Dedifferentiated amniotic fluid mesenchymal stem cell (primary cell): ENCODE data around the gene C3orf52.

Source experiments
- DNase-seq: peaks from one replicate; pipeline ENCODE4 v3.0.0-alpha.2; 2016; ENCODE audit errors: extremely low spot score

C3orf52 gene

DNA sequence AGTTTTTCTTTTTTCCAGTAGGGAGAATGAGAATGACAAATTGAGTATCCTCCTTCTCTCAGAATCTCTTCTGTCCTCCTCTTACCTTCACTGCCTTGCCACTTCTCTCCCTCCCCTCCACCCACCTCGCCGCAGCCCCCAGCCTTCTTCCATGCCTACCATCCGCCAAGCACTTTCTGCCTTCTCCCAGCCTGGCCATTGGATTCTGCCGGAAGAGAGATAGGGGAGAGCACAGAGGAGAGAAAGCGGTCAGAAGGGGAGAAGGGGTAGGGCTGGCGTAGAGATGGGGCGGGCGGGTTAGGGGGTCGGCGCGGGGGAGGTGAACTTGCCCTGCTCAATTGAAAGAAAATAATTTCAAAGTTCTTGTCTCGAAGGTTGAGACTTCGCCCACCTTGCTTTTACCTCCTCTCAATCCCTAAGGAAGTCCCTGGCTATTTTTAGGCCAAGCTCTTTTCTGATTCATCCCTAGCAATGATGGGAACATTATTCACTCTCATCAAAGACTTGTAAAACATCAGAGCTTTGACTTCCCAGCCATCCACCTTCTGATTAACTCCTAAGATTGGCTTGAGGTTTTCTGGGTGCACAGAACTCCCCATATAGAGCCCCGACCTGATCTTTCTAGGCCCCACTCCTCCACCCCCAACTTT, 811 bp downstream of the C3orf52 start:
- no peak for DNase-seq

GRCh38 chr3:112087746-112088145, 1.6 kb downstream of the C3orf52 start:
- no peak for DNase-seq

GRCh38 chr3:112088944-112089343, 2.8 kb downstream of the C3orf52 start:
- no peak for DNase-seq

- DNase-seq, result no peak
Observed at GRCh38 chr3:112089956-112090886, 4.0 kb downstream of the C3orf52 start.

DNA sequence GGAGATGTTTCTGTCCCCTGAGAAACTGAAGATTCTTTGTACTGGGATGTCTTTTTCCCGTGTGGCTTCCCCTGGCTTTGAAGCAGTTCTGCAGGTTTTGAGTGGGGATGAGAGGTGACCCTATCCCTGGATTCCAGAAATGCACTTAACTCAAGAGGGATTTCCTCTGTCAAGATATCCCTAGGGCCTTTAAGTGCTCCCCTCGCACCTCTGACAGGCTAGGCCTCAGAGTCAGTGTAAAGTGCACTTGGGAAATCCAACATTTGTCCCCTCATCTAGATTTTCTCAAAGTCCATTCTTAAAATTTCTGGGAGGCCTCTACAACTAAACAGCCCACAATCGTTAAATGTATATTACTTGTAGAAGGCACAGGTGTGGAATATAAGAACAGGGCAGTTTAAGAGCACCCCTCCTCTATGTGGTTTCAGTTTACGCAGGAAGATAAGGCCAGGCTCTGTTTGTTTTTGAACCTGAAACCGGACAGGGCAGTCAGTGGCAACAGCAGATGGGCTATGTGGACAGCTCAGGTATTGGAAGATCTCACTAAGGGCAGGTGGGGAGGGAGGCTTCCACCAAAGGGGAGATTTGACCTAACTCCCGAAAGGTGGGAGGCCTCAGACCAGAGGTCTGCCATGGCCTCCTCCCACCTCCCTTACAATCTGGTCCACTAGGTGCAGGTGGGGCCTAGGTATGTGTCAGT, 4.8 kb downstream of the C3orf52 start:
- no peak for DNase-seq

DNA sequence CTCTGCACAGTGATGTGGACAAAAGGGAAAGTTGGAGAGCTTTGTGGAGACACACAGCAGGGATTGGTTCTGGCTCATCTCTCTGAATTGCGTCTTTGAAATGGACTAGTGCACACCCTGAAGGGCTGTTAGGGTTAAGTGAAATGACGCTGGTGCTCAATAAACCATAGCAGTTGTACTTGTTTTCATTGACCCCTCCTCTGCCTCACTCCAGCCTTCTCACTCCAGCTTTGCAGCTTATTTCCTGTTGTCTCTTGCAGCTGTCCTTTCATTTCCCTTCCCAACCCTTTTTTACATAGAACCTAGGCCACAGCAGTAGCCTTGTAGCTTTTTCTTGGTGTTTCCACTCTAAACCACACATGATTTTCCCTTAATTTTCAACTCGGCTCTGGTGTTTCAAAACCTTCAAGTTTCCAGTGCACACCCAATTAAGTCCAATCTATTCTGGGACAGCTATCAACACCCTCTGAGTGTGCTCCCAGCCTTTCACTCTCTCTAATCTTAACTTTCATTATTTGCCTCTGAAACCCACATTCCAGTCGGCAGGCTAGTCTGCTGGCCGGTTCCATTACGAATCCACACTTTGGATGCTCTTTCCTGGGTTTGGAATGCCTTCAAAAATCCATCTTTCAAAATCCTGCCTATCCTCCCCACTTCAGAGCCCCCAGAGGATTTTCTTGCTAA, 6.4 kb downstream of the C3orf52 start:
- DNase-seq, result no peak

- no peak for DNase-seq
Observed at GRCh38 chr3:112093180-112093522, 7.0 kb downstream of the C3orf52 start.

GRCh38 chr3:112095731-112096130, 9.5 kb downstream of the C3orf52 start:
- no peak for DNase-seq

DNA sequence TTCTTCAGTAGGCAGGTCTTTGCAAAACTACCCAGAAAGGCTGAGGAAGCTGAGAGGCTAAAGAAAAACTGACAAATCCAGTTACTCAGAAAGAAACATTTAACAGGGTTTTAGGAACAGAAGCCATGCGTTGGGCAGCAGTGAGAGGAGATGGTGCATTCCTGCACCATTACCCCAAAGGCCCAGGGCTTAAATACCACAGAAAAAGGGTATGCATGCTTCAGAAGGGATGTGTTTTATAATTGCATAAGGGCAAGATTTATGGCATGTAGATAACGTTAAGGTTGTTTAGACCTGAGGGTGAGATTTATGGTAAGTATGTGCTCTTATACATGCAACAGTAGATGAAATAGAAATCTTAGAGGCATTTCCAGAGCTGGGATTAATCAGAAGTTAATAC, 10.0 kb downstream of the C3orf52 start:
- DNase-seq, result no peak

DNA sequence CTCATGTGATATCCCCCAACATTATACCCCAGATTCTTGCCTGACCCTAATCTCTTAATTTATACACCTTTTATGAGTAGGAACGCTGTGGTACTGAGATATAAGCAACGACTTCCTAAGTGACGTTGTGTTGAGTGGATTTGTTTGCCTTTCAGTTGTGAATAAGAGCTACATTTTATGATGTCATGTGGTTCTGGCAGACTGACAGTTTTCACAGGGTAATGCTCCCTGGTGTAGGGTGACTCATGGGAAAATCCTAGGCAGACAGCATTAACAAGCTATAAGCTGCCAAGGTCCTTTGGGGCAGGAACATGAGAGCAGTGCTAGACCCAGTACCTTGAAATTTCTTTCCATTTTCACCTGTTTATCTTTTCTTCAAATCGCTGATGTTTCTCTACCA, 11.2 kb downstream of the C3orf52 start:
- DNase-seq, result peak; percentile 97

DNA sequence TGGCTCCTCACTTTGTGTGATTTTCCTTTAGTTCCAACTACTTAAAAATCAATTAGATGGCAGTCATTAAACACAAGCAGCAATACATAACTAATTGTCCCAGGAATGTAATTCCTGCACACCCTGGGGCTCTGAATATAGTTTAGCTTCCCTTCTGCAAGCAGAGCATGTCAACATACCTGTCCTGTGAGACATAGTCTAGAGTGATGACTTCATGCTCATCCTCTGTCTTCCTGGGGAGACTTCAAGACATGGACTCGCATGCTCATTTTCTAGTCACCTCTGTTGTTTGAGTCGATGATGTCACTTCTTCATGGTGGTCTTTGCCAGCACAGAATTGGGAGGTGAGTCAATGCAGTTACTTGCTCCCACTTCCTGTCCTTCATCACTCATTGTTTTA, 15.7 kb downstream of the C3orf52 start:
- DNase-seq, result peak; percentile 15

- DNase-seq, result no peak
Observed at GRCh38 chr3:112104774-112105173, 18.6 kb downstream of the C3orf52 start.

GRCh38 chr3:112109322-112109721, 23.1 kb downstream of the C3orf52 start:
- DNase-seq, result no peak

GRCh38 chr3:112111785-112112402, 25.7 kb downstream of the C3orf52 start:
- peak; percentile 64 for DNase-seq

DNA sequence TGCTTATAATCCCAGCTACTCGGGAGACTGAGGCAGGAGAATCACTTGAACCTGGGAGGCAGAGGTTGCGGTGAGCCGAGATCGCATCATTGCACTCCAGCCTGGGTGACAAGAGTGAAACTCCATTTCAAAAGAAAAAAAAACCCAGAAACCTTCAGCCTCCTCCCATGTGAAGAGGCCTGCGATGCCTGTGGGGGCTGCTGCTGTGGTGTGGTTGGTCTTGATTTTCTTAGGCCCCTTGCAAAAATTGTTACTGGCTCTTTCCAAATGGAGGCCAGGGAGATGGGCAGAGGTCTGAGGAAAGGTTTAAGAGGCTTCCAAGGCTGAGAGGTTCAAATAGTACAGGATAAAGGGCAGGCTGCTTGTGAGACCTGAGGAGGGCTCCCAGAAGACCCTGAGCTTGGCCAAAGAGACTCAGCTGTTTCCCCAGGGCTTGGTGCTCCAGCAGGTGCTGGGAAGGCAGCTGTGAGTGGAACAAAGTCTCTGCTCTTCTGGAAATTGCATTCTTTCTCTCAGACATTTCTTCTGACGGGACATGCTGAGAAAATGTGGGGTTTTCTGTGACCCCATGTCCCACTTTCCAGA, 28.5 kb downstream of the C3orf52 start:
- DNase-seq, result no peak

- DNase-seq, result no peak
Observed at GRCh38 chr3:112115161-112115739, 29.1 kb downstream of the C3orf52 start.

DNA sequence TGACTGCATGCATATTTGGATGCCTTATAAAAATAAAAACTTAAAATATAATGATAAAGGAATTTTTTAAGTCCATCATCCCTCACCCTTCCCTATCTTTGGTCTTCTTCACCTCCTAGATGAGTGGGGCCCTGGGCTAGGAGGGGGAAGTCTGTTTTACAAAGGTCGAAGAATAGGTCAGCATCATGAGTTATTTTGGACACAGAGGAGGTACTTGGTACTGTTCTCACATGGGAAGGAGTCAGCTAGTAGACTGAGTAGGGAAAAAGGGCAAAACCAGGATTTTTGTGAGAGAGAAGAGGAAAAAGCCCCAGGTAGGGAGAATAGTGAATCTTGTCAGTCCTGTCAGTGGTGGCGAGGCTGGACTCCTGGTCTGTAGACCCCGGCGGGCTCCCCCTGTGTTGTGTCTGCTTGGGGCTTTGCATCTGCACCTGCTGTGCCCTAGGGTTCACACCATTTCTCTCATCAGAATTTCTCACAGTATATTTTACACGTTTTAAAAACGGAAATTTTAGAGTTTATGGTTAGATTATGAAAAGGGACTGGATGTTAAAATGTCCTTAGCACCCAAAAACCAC, 29.7 kb downstream of the C3orf52 start:
- no peak for DNase-seq

GRCh38 chr3:112116748-112117186, 30.6 kb downstream of the C3orf52 start:
- no peak for DNase-seq

DNA sequence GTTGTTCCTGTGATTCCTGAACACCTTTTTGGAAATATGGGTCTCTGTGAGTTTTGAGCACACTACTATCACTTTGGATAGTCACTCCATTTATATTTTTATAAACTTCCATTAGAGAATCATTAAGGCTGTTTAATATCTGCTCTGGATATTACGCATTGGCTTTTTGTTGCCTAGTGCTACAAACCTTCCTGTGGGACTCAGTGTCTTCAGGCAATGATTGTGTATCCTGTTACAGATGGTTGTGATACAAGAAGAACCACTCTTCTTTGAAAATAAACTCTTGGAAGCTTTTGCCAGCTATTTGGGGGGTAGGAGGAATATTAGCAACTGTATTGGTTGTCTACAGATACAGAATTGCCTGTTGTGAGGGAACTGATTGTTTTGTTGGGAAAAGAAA, 31.2 kb downstream of the C3orf52 start:
- no peak for DNase-seq

DNA sequence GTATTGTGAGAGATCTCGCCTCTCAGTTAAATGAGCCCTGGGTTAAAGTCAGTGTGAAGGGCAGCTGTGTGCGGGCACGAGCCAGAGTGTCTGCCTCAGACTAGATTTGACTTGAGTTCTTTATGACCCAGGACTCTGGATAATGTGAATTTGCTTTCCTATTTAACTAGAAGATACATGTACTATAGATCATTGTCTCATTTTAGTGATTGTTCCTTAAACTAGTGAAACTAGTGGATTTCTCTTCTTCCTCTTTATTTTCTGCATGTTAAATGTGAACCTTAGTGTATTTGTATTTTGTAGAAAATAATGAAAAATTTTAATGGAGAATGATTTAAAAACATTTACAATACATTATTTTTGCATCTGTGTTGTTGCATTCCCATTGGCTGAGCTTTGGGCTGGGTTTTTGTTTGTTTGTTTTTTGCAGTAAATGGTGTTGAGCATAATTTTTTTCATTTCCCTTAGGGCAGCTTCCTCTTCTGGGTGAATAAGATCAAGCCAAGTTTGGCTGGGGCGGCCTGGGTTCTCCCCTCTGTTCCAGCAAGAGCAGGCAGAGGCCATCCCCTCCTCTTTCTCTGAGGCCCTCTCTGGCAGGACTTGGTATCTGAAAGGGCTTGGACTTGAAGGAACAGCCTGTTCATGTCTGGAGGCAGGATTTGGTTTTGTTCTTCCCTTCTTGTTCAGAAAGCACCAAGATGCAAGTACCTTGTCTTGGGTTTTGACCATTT, 31.8 kb downstream of the C3orf52 start:
- DNase-seq, result no peak
